Stomach (tissue), 9 donors: Measurements from ENCODE around the gene WDR18. TPM values are rescaled to one million over a fixed set of nuclear protein-coding genes. Genes with fewer than 3 reads are reported as not detected.

Experiments used
- DNase-seq, 2 donors: peaks; one replicate each; pipeline versions ENCODE4 v3.0.0 to v3.0.0-alpha.2; 2013 to 2019
- H3K27ac ChIP-seq, 5 donors: fragments of 200-600 bp in 4 of 5; sonication (generic) in 4 of 5; one replicate each; pipeline ENCODE4 v1.5.1; 2013 to 2019; ENCODE audit warnings: mild to moderate bottlenecking in 1 of 5, moderate library complexity in 1 of 5
- H3K27me3 ChIP-seq, 3 donors: fragments of 200-600 bp; sonication (generic); one replicate each; pipeline ENCODE4 v1.5.1; 2017 to 2019; ENCODE audit warnings: mixed run types in 1 of 3
- H3K36me3 ChIP-seq, 4 donors: fragments of 200-600 bp; sonication (generic); 1 replicate in 3 of 4; 2 replicates in 1 of 4; pipeline ENCODE4 v1.5.1; 2016 to 2019
- H3K4me1 ChIP-seq, 4 donors: fragments of 200-600 bp; sonication (generic); one replicate each; pipeline ENCODE4 v1.5.1; 2016 to 2019
- H3K4me3 ChIP-seq, 4 donors: fragments of 200-600 bp; sonication (generic) in 3 of 4; one replicate each; pipeline ENCODE4 v1.5.1; 2016 to 2019; ENCODE audit warnings: mild to moderate bottlenecking in 1 of 4
- H3K9me3 ChIP-seq, 4 donors: fragments of 200-600 bp; sonication (generic); one replicate each; pipeline ENCODE4 v1.5.1; 2016 to 2019
- CTCF ChIP-seq, 7 experiments: fragments of 450-650 bp in 4 of 7; fragments of 200-600 bp in 3 of 7; sonication (generic) in 3 of 7; IDR thresholded peaks; one replicate each; pipeline ENCODE4 v1.5.1; 2016 to 2019; ENCODE audit warnings: antibody characterized with exemption in 7 of 7, control low read depth in 2 of 7, mild to moderate bottlenecking in 1 of 7
- EP300 ChIP-seq: sonication (generic); formaldehyde crosslinking; IDR thresholded peaks from one replicate; pipeline ENCODE4 v1.6.1; 2017; ENCODE audit warnings: antibody characterized with exemption
- POLR2A ChIP-seq, 4 donors: fragments of 450-650 bp; IDR thresholded peaks; one replicate each; pipeline ENCODE4 v1.6.1; 2016; ENCODE audit warnings: antibody characterized with exemption in 4 of 4, control low read depth in 2 of 4, mild to moderate bottlenecking in 1 of 4, moderate library complexity in 1 of 4
- POLR2AphosphoS5 ChIP-seq, 3 donors: sonication (generic); formaldehyde crosslinking; IDR thresholded peaks; one replicate each; pipeline ENCODE4 v1.6.1; 2016; ENCODE audit warnings: antibody characterized with exemption in 3 of 3
- WGBS, 5 donors: extraction: QIAGEN DNeasy Blood & Tissue Kit in 3 of 5; methylation state at CpG; one replicate each; pipeline versions ENCODE4 v1.1.5 to v1.1.7; 2013 to 2018; 5-methylcytosine and 5-hydroxymethylcytosine counted together
- intact Hi-C: fragments of 100-400 bp; cut with DNase I; formaldehyde crosslinking; loops from one replicate; pipeline ENCODE4 v1.15.1; 2023; ENCODE audit warnings: low total_unique reads
- polyA plus RNA-seq, 3 donors: library from polyadenylated mRNA; stranded (reverse); fragments of 200-250 nt; gene quantifications; one replicate each; pipeline ENCODE4 v1.2.3, GENCODE V29; 2013
- total RNA-seq, 5 donors: library from RNA; depleted of rRNA; stranded (reverse); fragments of >200 nt; gene quantifications; one replicate each; pipeline versions ENCODE4 v1.1.0 to v1.2.3, GENCODE V29; 2014 to 2016
- donor health status: healthy with polysubstance abuse.
- donor health status: Bipolar disorder and iron deficiency.
- donor health status: healthy.

Gene WDR18
- total and polyA plus RNA-seq, 8 donors, result 19.1 to 410 (median 60.6) TPM

GRCh38 chr19:996051-996838, 12.1 kb downstream of the WDR18 start:
- Histone ChIP-seq H3K4me1 (peaks cover 20 to 34% (median 33%) of the 10 kb centered on the region in 4 donors), H3K36me3 (peaks cover 21 to 35% (median 31%) of the 10 kb centered on the region in 4 donors), H3K4me3 (peak overlapping the region in 1 of 4 donors; percentile 14), H3K27me3 (peaks cover 23 to 69% (median 60%) of the 10 kb centered on the region in 3 donors), H3K9me3 (no peaks in the 10 kb centered on the region), H3K27ac (no peak overlapping the region)
- intact Hi-C loops, result no loop called here
- no peak for TF ChIP-seq POLR2A (IDR thresholded peaks at IDR 0.05)
- TF ChIP-seq EP300, result no peak
- no peak for TF ChIP-seq POLR2AphosphoS5 (IDR thresholded peaks at IDR 0.05)
- TF ChIP-seq CTCF (IDR thresholded peaks at IDR 0.05), result no peak
- DNase-seq, result peak; percentile 55 to 88
- 4 to 8% (median 4%) methylated on average over 51 to 64 of the region's 64 CpGs for WGBS, 5 donors

GRCh38 chr19:998064-998463, 13.9 kb downstream of the WDR18 start:
- DNase-seq, result no peak
- intact Hi-C loops, result no loop called here
- Histone ChIP-seq H3K4me3 (no peak overlapping the region), H3K9me3 (no peaks in the 10 kb centered on the region), H3K27me3 (peaks cover 23 to 87% (median 75%) of the 10 kb centered on the region in 3 donors), H3K27ac (no peak overlapping the region), H3K36me3 (peaks cover 11 to 21% (median 18%) of the 10 kb centered on the region in 4 donors), H3K4me1 (peaks cover 20 to 41% (median 39%) of the 10 kb centered on the region in 4 donors)
- TF ChIP-seq CTCF (IDR thresholded peaks at IDR 0.05) (no peak), EP300 (no peak), POLR2A (IDR thresholded peaks at IDR 0.05) (no peak), POLR2AphosphoS5 (IDR thresholded peaks at IDR 0.05) (no peak)
- 21 to 47% (median 37%) methylated on average over 6 of the region's 6 CpGs for WGBS, 5 donors

DNA sequence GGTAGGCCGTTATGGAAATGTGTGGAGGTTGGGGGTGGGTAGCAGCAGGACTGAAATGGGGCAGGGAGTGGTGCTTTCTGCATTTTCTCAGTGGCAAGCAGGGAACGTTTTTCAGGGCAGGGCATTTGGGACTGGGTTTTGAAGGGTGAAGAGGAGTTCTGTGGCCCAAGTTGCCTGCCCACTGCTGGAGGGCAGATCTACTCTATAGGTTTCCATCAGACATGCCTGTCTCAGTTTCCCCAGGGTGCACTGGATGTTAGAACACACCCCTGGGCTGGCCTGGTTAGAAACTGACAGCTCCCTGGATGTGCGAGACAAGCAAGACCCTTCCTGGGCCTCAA, 15.2 kb downstream of the WDR18 start:
- 55 to 68% (median 63%) methylated on average over 3 of the region's 3 CpGs for WGBS, 5 donors
- H3K4me3 ChIP-seq, result no peak overlapping the region
- peaks cover 20 to 41% (median 39%) of the 10 kb centered on the region in 4 donors for H3K4me1 ChIP-seq
- no peaks in the 10 kb centered on the region for H3K9me3 ChIP-seq
- peaks cover 3 to 8% (median 6%) of the 10 kb centered on the region in 4 donors for H3K36me3 ChIP-seq
- TF ChIP-seq CTCF (IDR thresholded peaks at IDR 0.05) (no peak), POLR2AphosphoS5 (IDR thresholded peaks at IDR 0.05) (no peak), EP300 (no peak), POLR2A (IDR thresholded peaks at IDR 0.05) (no peak)
- no peak for DNase-seq
- intact Hi-C loops, result no loop called here
- peaks cover 23 to 100% (median 82%) of the 10 kb centered on the region in 3 donors for H3K27me3 ChIP-seq
- H3K27ac ChIP-seq, result no peak overlapping the region

GRCh38 chr19:1000095-1000494, 15.9 kb downstream of the WDR18 start, which contains the start of gene GRIN3B:
Gene GRIN3B (plus strand): TSS chr19:1000419. CDS start chr19:1000438, 19 bp downstream.
- Histone ChIP-seq H3K27ac (no peak within 1 kb of the TSS), H3K36me3 (peaks cover 0 to 2% (median 0%) of the 10 kb centered on the region in 4 donors), H3K27me3 (peaks cover 23 to 96% (median 82%) of the 10 kb centered on the region in 3 donors), H3K9me3 (no peaks in the 10 kb centered on the region), H3K4me1 (peaks cover 20 to 39% (median 35%) of the 10 kb centered on the region in 4 donors), H3K4me3 (peak within 1 kb of the TSS in 3 of 4 donors; percentile 12 to 42 (median 35))
- intact Hi-C loops, result no loop called here
- DNase-seq, result peak; percentile 60 to 82
- TF ChIP-seq CTCF (IDR thresholded peaks at IDR 0.05) (peak in 2 of 7 experiments; percentile 12 to 26), POLR2AphosphoS5 (IDR thresholded peaks at IDR 0.05) (no peak), POLR2A (IDR thresholded peaks at IDR 0.05) (no peak)
- 1 to 7% (median 2%) methylated on average over 12 to 43 of the region's 43 CpGs for WGBS, 5 donors
